ENCODE measurements around the gene SERTAD1. TPM values are rescaled to one million over a fixed set of nuclear protein-coding genes. Genes with fewer than 3 reads are reported as not detected.

SERTAD1 gene
- total and polyA plus RNA-seq, 2 of the 8 experiments (the other 6 are each of a cell fraction or from before 2014, with no cell fraction given) = 5.4 to 6.6 TPM

DNA sequence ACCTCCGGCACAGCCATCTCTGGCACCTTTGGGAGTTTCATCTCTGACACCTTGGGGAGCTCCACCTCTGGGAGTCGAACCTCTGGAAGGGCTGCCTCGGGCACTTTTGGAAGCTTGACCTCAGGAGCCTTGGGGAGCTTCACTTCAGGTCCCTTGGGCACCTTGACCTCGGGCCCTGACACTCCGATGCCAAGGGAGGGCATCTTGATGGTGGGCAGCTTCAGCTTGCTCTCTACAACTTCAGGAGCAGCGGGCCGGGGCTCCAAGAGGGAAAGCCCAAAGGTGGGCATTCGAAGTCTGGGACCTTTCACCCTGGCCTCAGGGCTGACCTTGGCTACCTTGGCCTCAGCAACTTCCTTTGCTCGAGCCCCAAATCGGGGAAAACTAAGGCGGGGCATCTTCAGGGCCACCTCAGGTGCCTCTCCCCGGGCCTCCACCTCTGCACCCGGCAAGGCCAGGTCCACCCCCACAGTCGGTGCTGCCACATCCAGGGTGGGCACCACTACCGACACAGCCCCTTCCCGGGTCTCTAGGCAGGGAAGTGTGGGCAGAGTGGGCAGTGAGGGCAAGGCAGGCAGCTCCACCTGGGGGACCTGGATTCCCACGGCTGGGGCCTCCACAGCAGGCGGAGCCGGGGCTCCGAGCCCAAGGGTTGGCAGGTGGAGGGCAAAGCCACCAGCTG lies 28.8 kb downstream of the SERTAD1 start (continued):
- no peak for TF ChIP-seq TBP (IDR thresholded peaks at IDR 0.05; ENCODE audit: low read depth, low read length)
- TF ChIP-seq RXRA (IDR thresholded peaks at IDR 0.05; ENCODE audit: insufficient read depth, low read depth, low read length) = no peak
